ENCODE data around the gene TAS2R43. TPM values are rescaled to one million over a fixed set of nuclear protein-coding genes. Genes with fewer than 3 reads are reported as not detected.

TAS2R43 gene
- total and polyA plus RNA-seq, 2 of the 4 experiments (the other 2 are of a cell fraction) = 0.90 TPM; not detected in 1

DNA sequence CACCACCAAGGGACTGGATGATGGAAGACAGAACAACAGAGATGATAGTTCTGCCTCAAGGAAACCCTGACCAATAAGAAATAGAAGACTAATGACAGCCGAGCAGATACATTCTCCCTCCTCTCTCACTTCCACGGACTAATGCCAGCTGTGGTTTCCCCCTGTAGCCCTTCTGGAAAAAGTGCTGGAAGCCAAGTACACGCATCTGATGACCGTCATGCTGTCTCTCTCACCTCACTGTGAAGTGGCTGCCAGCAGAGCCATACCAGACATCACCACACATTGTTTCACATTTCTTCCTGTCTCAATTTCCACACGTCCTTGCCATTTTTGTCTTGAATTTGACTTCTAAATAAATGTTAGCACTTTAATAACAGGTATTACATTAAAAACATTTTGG is 2.9 kb downstream of the TAS2R43 start:
- ATAC-seq (ENCODE audit: low read depth) (no peak), DNase-seq (no peak)
- H4K20me1 ChIP-seq (ENCODE audit: insufficient read depth, low read length) = no peaks in the 10 kb centered on the region
- H3K56ac ChIP-seq (ENCODE audit: extremely low read depth, insufficient read depth, low read length) = no peak overlapping the region
- H2BK20ac ChIP-seq (ENCODE audit: low read depth, low read length) = no peak overlapping the region
- CTCF ChIA-PET = no interaction called here
- no CpG with 5 or more reads among the region's 5 CpGs for WGBS, 2 experiments (ENCODE audit: extremely low coverage in 2 of 2, insufficient read length in 1 of 2)
- no peak overlapping the region for H3K4ac ChIP-seq (ENCODE audit: low read depth, low read length)
- no peak overlapping the region for H4K8ac ChIP-seq (ENCODE audit: low read depth in 2 of 2, low read length in 2 of 2)
- H3K4me1 ChIP-seq (ENCODE audit: control insufficient read depth, insufficient read depth, low read length) = no peaks in the 10 kb centered on the region
- no peak overlapping the region for H2BK120ac ChIP-seq (ENCODE audit: low read depth, low read length)
- no peak overlapping the region for H2BK5ac ChIP-seq (ENCODE audit: low read depth, low read length, poor library complexity, severe bottlenecking)
- no peaks in the 10 kb centered on the region for H3K27me3 ChIP-seq (ENCODE audit: control insufficient read depth, insufficient read depth, low read length)
- 0 out of 4 replicates have a peak, but pooled peaks cover 0 to 3% of the 10 kb centered on the region in 2 experiments for H3K79me1 ChIP-seq (ENCODE audit: low read depth in 1 of 2, low read length in 2 of 2)
- H3K4me2 ChIP-seq (ENCODE audit: low read depth, low read length) = no peak overlapping the region
- H2AK5ac ChIP-seq (ENCODE audit: low read depth, low read length) = no peak overlapping the region
- POLR2A ChIA-PET (ENCODE audit: unreplicated experiment) = no interaction called here
- TF ChIP-seq MAFK (IDR thresholded peaks at IDR 0.05; ENCODE audit: low read depth, low read length) (no peak), CHD1 (IDR thresholded peaks at IDR 0.05; ENCODE audit: low read depth, low read length) (no peak), RFX5 (IDR thresholded peaks at IDR 0.05; ENCODE audit: low read depth, low read length) (no peak), SMC3 (IDR thresholded peaks at IDR 0.05; ENCODE audit: low read depth, low read length) (no peak), POLR2A (IDR thresholded peaks at IDR 0.05; ENCODE audit: low read depth, low read length) (no peak), RCOR1 (IDR thresholded peaks at IDR 0.05; ENCODE audit: insufficient replicate concordance, low read length) (no peak), MXI1 (IDR thresholded peaks at IDR 0.05; ENCODE audit: borderline replicate concordance, low read depth, low read length) (no peak), MAZ (IDR thresholded peaks at IDR 0.05; ENCODE audit: borderline replicate concordance, low read depth, low read length) (no peak), CEBPB (IDR thresholded peaks at IDR 0.05; ENCODE audit: low read depth, low read length) (no peak), NFE2L2 (IDR thresholded peaks at IDR 0.05; ENCODE audit: low read depth, low read length) (no peak), FOS (IDR thresholded peaks at IDR 0.05; ENCODE audit: low read depth, low read length) (no peak), RAD21 (IDR thresholded peaks at IDR 0.05; ENCODE audit: low read length) (no peak)
- TF ChIP-seq, protein P1, sequence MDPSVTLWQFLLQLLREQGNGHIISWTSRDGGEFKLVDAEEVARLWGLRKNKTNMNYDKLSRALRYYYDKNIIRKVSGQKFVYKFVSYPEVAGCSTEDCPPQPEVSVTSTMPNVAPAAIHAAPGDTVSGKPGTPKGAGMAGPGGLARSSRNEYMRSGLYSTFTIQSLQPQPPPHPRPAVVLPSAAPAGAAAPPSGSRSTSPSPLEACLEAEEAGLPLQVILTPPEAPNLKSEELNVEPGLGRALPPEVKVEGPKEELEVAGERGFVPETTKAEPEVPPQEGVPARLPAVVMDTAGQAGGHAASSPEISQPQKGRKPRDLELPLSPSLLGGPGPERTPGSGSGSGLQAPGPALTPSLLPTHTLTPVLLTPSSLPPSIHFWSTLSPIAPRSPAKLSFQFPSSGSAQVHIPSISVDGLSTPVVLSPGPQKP (IDR thresholded peaks at IDR 0.05; ENCODE audit: borderline replicate concordance, low read depth, low read length) = no peak
- TF ChIP-seq, protein P2, sequence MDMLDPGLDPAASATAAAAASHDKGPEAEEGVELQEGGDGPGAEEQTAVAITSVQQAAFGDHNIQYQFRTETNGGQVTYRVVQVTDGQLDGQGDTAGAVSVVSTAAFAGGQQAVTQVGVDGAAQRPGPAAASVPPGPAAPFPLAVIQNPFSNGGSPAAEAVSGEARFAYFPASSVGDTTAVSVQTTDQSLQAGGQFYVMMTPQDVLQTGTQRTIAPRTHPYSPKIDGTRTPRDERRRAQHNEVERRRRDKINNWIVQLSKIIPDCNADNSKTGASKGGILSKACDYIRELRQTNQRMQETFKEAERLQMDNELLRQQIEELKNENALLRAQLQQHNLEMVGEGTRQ (IDR thresholded peaks at IDR 0.05; ENCODE audit: low read depth, low read length) = no peak
- H4K91ac ChIP-seq (ENCODE audit: insufficient read depth, low read depth, low read length) = no peak overlapping the region
- H3K36me3 ChIP-seq (ENCODE audit: control insufficient read depth, insufficient read depth, low read length) = no peaks in the 10 kb centered on the region
- no peak overlapping the region for H3K23ac ChIP-seq (ENCODE audit: low read depth, low read length)
- H3K9me1 ChIP-seq (ENCODE audit: insufficient read depth, low read length) = no peaks in the 10 kb centered on the region
- H3K14ac ChIP-seq (replicated peaks; ENCODE audit: low read depth, low read length) = no peak overlapping the region
- intact Hi-C loops (cut with micrococcal nuclease) (no loop called here), dilution Hi-C loops (cut with HindIII; ENCODE audit: low sequenced_read_pairs, unreplicated experiment) (no loop called here), in situ Hi-C loops (cut with MboI; ENCODE audit: low sequenced_read_pairs) (no loop called here)
- no peak overlapping the region for H2AFZ ChIP-seq (replicated peaks; ENCODE audit: low read length, poor library complexity)
- H3K27ac ChIP-seq (ENCODE audit: insufficient read depth, low read length) = no peak overlapping the region
- H3K18ac ChIP-seq (ENCODE audit: low read depth, low read length) = no peak overlapping the region
- H2AK9ac ChIP-seq (replicated peaks; ENCODE audit: low read depth, low read length, poor library complexity) = no peak overlapping the region
- H2BK15ac ChIP-seq (ENCODE audit: low read depth, low read length) = no peak overlapping the region
- H3K9ac ChIP-seq (ENCODE audit: low read depth, low read length) = no peak overlapping the region
- no TSS peak for BruUV-seq (replicated peaks)
- no peak overlapping the region for H3K4me3 ChIP-seq (ENCODE audit: insufficient read depth, low read depth, low read length)
- no peak overlapping the region for H4K5ac ChIP-seq (ENCODE audit: low read depth, low read length)
- no peaks in the 10 kb centered on the region for H3K9me3 ChIP-seq (ENCODE audit: control insufficient read depth, insufficient read depth, low read length)

Data from IMR-90 (cell line).